ENCODE measurements around the gene CARD9. TPM values are rescaled to one million over a fixed set of nuclear protein-coding genes. Genes with fewer than 3 reads are reported as not detected.

Gene CARD9
- total RNA-seq, 1 donor from 2014 or later: 1.4 TPM

- TF ChIP-seq CTCF (conservative IDR thresholded peaks at IDR 0.05): peak; percentile 95
- Mint-ChIP-seq H3K9me3 (no peaks in the 10 kb centered on the region), H3K27ac (ENCODE audit: unreplicated experiment) (peak within 1 kb of the TSS; percentile 87), H3K4me3 (peak within 1 kb of the TSS; percentile 91), H3K4me1 (peaks cover 8% of the 10 kb centered on the region), H3K36me3 (ENCODE audit: low read depth) (no peaks in the 10 kb centered on the region), H3K27me3 (ENCODE audit: low read depth) (no peaks in the 10 kb centered on the region)
- DNase-seq (ENCODE audit: low read depth, low spot score): peak; percentile 93
Observed at GRCh38 chr9:136400038-136400834, 26.8 kb upstream of the CARD9 start, which contains the start of gene SNAPC4. SNAPC4 (minus strand) TSS chr9:136400170; CDS start chr9:136398428, 1,742 bp downstream.

GRCh38 chr9:136399176-136400037 is 25.9 kb upstream of the CARD9 start:
- no peaks in the 10 kb centered on the region for H3K36me3 Mint-ChIP-seq (ENCODE audit: low read depth)
- H3K9me3 Mint-ChIP-seq: no peaks in the 10 kb centered on the region
- DNase-seq (ENCODE audit: low read depth, low spot score): peak; percentile 6
- H3K27me3 Mint-ChIP-seq (ENCODE audit: low read depth): no peaks in the 10 kb centered on the region
- H3K27ac Mint-ChIP-seq (ENCODE audit: unreplicated experiment): peak overlapping the region; percentile 87
- H3K4me1 Mint-ChIP-seq: peaks cover 8% of the 10 kb centered on the region
- TF ChIP-seq CTCF (conservative IDR thresholded peaks at IDR 0.05): no peak
- H3K4me3 Mint-ChIP-seq: peak overlapping the region; percentile 91

- H3K4me3 Mint-ChIP-seq: peak overlapping the region; percentile 91
- no peaks in the 10 kb centered on the region for H3K36me3 Mint-ChIP-seq (ENCODE audit: low read depth)
- DNase-seq (ENCODE audit: low read depth, low spot score): no peak
- H3K4me1 Mint-ChIP-seq: peaks cover 8% of the 10 kb centered on the region
- H3K27me3 Mint-ChIP-seq (ENCODE audit: low read depth): no peaks in the 10 kb centered on the region
- no peak for TF ChIP-seq CTCF (conservative IDR thresholded peaks at IDR 0.05)
- no peaks in the 10 kb centered on the region for H3K9me3 Mint-ChIP-seq
- H3K27ac Mint-ChIP-seq (ENCODE audit: unreplicated experiment): no peak overlapping the region
Observed at GRCh38 chr9:136398286-136398685, 24.8 kb upstream of the CARD9 start.

GRCh38 chr9:136397643-136398042 is 24.2 kb upstream of the CARD9 start:
- Mint-ChIP-seq H3K36me3 (ENCODE audit: low read depth) (no peaks in the 10 kb centered on the region), H3K4me1 (peaks cover 8% of the 10 kb centered on the region), H3K27ac (ENCODE audit: unreplicated experiment) (no peak overlapping the region), H3K27me3 (ENCODE audit: low read depth) (no peaks in the 10 kb centered on the region), H3K9me3 (no peaks in the 10 kb centered on the region), H3K4me3 (no peak overlapping the region)
- DNase-seq (ENCODE audit: low read depth, low spot score): no peak
- no peak for TF ChIP-seq CTCF (conservative IDR thresholded peaks at IDR 0.05)

GRCh38 chr9:136396219-136396515 is 22.7 kb upstream of the CARD9 start:
- no peak for TF ChIP-seq CTCF (conservative IDR thresholded peaks at IDR 0.05)
- Mint-ChIP-seq H3K27me3 (ENCODE audit: low read depth) (no peaks in the 10 kb centered on the region), H3K4me1 (peaks cover 8% of the 10 kb centered on the region), H3K27ac (ENCODE audit: unreplicated experiment) (no peak overlapping the region), H3K4me3 (peak overlapping the region; percentile 57), H3K9me3 (no peaks in the 10 kb centered on the region), H3K36me3 (ENCODE audit: low read depth) (peaks cover 2% of the 10 kb centered on the region)
- DNase-seq (ENCODE audit: low read depth, low spot score): no peak
